GM19452 (cell line): ENCODE data around the gene FARP1.

ENCODE experiments used
- ATAC-seq: cut with Tn5 transposase; IDR thresholded peaks from one replicate; pipeline ENCODE4 v1.9.1; 2021; ENCODE audit not compliant: unreplicated experiment

FARP1 gene

GRCh38 chr13:98385606-98386005, 242.7 kb downstream of the FARP1 start:
- ATAC-seq: no peak

GRCh38 chr13:98386637-98387036, 243.7 kb downstream of the FARP1 start:
- ATAC-seq: no peak

- no peak for ATAC-seq
These were observed 246.4 kb downstream of the FARP1 start for GRCh38 chr13:98389319-98389718.

- no peak for ATAC-seq
These were observed 247.3 kb downstream of the FARP1 start for GRCh38 chr13:98390086-98390715.

- ATAC-seq: no peak
These were observed 251.0 kb downstream of the FARP1 start for GRCh38 chr13:98393873-98394272.

GRCh38 chr13:98394820-98395510, 252.1 kb downstream of the FARP1 start:
- ATAC-seq: no peak

GRCh38 chr13:98396071-98396710, 253.3 kb downstream of the FARP1 start:
- no peak for ATAC-seq

- ATAC-seq: no peak
These were observed 254.3 kb downstream of the FARP1 start for GRCh38 chr13:98397221-98397620.

GRCh38 chr13:98397861-98398260, 255.0 kb downstream of the FARP1 start:
- ATAC-seq: no peak

- no peak for ATAC-seq
These were observed 255.7 kb downstream of the FARP1 start for GRCh38 chr13:98398581-98398980.

GRCh38 chr13:98399756-98400155, 256.9 kb downstream of the FARP1 start:
- no peak for ATAC-seq

- ATAC-seq: no peak
These were observed 259.0 kb downstream of the FARP1 start for GRCh38 chr13:98401934-98402333.

GRCh38 chr13:98403076-98403475, 260.2 kb downstream of the FARP1 start:
- ATAC-seq: no peak

GRCh38 chr13:98405107-98405571, 262.2 kb downstream of the FARP1 start:
- no peak for ATAC-seq

- ATAC-seq: no peak
These were observed 262.9 kb downstream of the FARP1 start for GRCh38 chr13:98405690-98406344.

- ATAC-seq: no peak
These were observed 263.5 kb downstream of the FARP1 start for GRCh38 chr13:98406427-98406826.

GRCh38 chr13:98406971-98407370, 264.1 kb downstream of the FARP1 start:
- no peak for ATAC-seq

GRCh38 chr13:98407575-98407974, 264.7 kb downstream of the FARP1 start:
- ATAC-seq: no peak

- no peak for ATAC-seq
These were observed 266.4 kb downstream of the FARP1 start for GRCh38 chr13:98409281-98409680.

- ATAC-seq: no peak
These were observed 267.7 kb downstream of the FARP1 start for GRCh38 chr13:98410612-98411011.

- ATAC-seq: no peak
These were observed 268.1 kb downstream of the FARP1 start for GRCh38 chr13:98411013-98411412.
